Activated CD8-positive, alpha-beta T cell treated with anti-CD3 and anti-CD28 coated beads for 36 hours (primary cell): Measurements from ENCODE around the gene BAHD1. TPM values are rescaled to one million over a fixed set of nuclear protein-coding genes. Genes with fewer than 3 reads are reported as not detected.

ENCODE experiments used
- ATAC-seq: fragments of 200-7000 bp; cut with Tn5 transposase; one replicate; pipeline ENCODE4 v1.10.0; 2021; ENCODE audit warnings: mild to moderate bottlenecking, moderate library complexity
- CTCF ChIA-PET: fragments of 350-600 bp; sonication (Branson Sonifier 250); formaldehyde crosslinking; loops from one replicate; lab custom pipeline; 2021; ENCODE audit warnings: antibody characterized with exemption; lab: Charles Lee
- POLR2A ChIA-PET: fragments of 350-600 bp; sonication (Branson Sonifier 250); formaldehyde crosslinking; loops from one replicate; lab custom pipeline; 2021; ENCODE audit warnings: antibody characterized with exemption; lab: Charles Lee
- DNase-seq: peaks from one replicate; pipeline ENCODE4 v3.0.0-alpha.2; 2020
- H3K27ac Mint-ChIP-seq: one replicate; pipeline ENCODE4 v1.8.0; 2021; ENCODE audit warnings: mild to moderate bottlenecking, mixed read lengths
- H3K27me3 Mint-ChIP-seq: one replicate; pipeline ENCODE4 v1.8.0; 2021; ENCODE audit warnings: mixed read lengths
- H3K36me3 Mint-ChIP-seq: one replicate; pipeline ENCODE4 v1.8.0; 2021; ENCODE audit warnings: low read depth, mixed read lengths
- H3K4me1 Mint-ChIP-seq: one replicate; pipeline ENCODE4 v1.8.0; 2021; ENCODE audit warnings: low read depth, mixed read lengths
- H3K4me3 Mint-ChIP-seq: one replicate; pipeline ENCODE4 v1.8.0; 2021; ENCODE audit warnings: mild to moderate bottlenecking, moderate library complexity, mixed read lengths
- H3K9me3 Mint-ChIP-seq: one replicate; pipeline ENCODE4 v1.8.0; 2021; ENCODE audit warnings: mixed read lengths
- intact Hi-C: fragments of 100-400 bp; cut with micrococcal nuclease; formaldehyde crosslinking; loops from one replicate; pipeline ENCODE4 v1.10.0; 2022
- total RNA-seq, 2 experiments: library from RNA; stranded (reverse); gene quantifications; one replicate each; pipeline ENCODE4 v1.2.3, GENCODE V29; 2021
- TF ChIP-seq, protein P1 (sequence below): fragments of 200-600 bp; IDR thresholded peaks from one replicate; pipeline ENCODE4 v1.8.0; 2022; ENCODE audit warnings: antibody characterized with exemption, mild to moderate bottlenecking

The BAHD1 gene
- total RNA-seq, 2 experiments from 2014 or later = 14.7 to 17.6 TPM

DNA sequence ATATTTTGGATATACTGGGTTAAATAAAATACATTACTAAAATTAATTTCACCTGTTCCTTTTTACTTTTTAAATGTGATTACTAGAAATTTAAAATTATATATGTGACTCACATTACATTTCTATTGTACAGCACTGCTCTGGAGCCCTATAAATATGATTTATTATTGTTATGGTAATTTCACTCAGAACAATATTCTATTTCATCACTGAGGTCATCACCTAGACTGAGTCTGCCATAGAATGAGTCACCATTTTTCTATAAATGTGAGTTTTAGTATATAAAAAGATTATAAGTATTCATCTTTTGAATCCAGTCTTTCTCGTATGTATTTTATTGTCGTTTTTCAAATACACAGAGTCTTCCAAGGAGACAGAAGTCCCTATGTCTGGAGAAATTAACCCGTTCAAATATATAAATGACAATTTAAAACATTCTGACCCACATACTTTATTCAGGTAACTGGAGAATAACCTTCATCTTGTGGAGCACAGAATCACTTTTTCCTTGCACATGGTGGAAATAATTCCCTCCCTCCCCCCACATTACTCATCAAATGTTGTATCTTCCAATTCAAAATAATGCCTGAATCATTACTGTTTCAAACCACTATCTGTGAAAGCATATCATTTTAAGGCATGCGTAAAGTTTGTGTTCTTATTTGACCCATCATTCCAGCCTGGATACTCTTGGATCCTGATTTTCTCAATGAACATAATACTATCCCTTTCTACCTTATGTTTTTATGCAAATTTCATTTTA is 60.0 kb downstream of the BAHD1 start:
- intact Hi-C loops = no loop called here
- ChIA-PET POLR2A (no interaction called here), CTCF (interaction anchor here (0.9 to 1.6 kb wide), 3 partner anchors 19 to 222 kb away, joined by 3 to 4 read pairs (median 3); no protein-coding TSS in a partner anchor)
- DNase-seq (no peak), ATAC-seq (peak; percentile 45)
- no peak overlapping the region for H3K4me3 Mint-ChIP-seq
- H3K4me1 Mint-ChIP-seq = peaks cover 13% of the 10 kb centered on the region
- peaks cover 5% of the 10 kb centered on the region for H3K27me3 Mint-ChIP-seq
- TF ChIP-seq, protein P1, sequence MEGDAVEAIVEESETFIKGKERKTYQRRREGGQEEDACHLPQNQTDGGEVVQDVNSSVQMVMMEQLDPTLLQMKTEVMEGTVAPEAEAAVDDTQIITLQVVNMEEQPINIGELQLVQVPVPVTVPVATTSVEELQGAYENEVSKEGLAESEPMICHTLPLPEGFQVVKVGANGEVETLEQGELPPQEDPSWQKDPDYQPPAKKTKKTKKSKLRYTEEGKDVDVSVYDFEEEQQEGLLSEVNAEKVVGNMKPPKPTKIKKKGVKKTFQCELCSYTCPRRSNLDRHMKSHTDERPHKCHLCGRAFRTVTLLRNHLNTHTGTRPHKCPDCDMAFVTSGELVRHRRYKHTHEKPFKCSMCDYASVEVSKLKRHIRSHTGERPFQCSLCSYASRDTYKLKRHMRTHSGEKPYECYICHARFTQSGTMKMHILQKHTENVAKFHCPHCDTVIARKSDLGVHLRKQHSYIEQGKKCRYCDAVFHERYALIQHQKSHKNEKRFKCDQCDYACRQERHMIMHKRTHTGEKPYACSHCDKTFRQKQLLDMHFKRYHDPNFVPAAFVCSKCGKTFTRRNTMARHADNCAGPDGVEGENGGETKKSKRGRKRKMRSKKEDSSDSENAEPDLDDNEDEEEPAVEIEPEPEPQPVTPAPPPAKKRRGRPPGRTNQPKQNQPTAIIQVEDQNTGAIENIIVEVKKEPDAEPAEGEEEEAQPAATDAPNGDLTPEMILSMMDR = no peak
- no peaks in the 10 kb centered on the region for H3K36me3 Mint-ChIP-seq
- H3K9me3 Mint-ChIP-seq = no peaks in the 10 kb centered on the region
- H3K27ac Mint-ChIP-seq = no peak overlapping the region

DNA sequence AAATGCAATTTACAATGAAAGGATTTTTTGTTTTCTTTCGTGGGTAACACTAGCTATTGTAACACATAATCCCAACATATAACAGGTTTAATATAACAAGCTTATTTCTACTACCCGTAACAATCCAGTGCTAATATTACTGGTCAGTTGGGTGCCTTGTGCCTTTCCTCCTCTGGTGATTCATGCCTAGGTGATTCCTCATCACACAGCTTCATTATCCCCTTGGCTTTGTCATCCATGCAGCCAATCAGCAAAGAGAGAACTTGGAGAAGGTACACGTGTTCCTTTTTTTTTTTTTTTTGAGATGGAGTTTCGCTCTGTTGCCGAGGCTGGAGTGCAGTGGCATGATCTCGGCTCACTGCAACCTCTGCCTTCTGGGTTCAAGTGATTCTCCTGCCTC is 60.7 kb downstream of the BAHD1 start:
- peaks cover 13% of the 10 kb centered on the region for H3K4me1 Mint-ChIP-seq
- no peak overlapping the region for H3K27ac Mint-ChIP-seq
- peaks cover 9% of the 10 kb centered on the region for H3K27me3 Mint-ChIP-seq
- POLR2A ChIA-PET = no interaction called here
- ATAC-seq (no peak), DNase-seq (no peak)
- TF ChIP-seq, protein P1 = no peak
- intact Hi-C loops = no loop called here
- H3K36me3 Mint-ChIP-seq = no peaks in the 10 kb centered on the region
- H3K9me3 Mint-ChIP-seq = no peaks in the 10 kb centered on the region
- no peak overlapping the region for H3K4me3 Mint-ChIP-seq
- CTCF ChIA-PET = interaction anchor here (0.9 to 1.3 kb wide), 3 partner anchors 18 to 222 kb away, joined by 3 read pairs; no protein-coding TSS in a partner anchor

DNA sequence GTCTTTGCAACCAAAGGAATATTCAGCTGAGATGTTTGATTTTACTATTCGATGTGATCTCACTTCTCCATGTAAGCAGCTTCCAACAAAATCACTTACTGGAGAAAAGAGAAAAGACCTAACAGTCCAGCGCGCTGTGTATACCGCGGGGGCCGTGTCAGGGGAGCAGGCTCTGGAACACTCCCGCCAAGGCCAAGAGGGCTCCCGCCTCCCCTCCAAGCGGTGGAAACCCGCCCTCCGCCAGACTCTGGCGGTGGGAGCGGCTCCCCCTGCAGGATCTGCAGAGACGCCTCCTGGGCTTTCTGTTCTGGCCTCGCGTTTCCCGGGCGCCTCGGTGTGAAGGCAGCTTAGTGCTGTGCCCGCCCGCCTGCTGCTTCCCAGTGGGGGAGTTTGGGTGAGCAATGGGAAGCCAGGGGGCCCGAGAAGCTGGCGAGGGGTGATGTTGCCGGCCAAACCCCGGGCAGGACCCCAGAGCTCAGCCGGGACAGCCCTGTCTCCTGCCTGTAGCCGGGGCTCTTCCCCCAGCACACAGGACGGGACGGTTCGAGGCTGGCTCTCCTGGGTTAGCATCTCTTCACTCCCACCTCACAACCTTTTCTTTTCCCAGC is 66.3 kb downstream of the BAHD1 start:
- peaks cover 40% of the 10 kb centered on the region for H3K27me3 Mint-ChIP-seq
- H3K27ac Mint-ChIP-seq = no peak overlapping the region
- CTCF ChIA-PET = interaction anchor here (0.7 to 2.6 kb wide), 18 partner anchors 9 to 169 kb away, joined by 3 to 17 read pairs (median 6); partner anchors contain the start of genes BAHD1, IVD and RPUSD2
- DNase-seq (peak; percentile 71), ATAC-seq (peak; percentile 85)
- peak overlapping the region; percentile 4 for H3K4me3 Mint-ChIP-seq
- H3K36me3 Mint-ChIP-seq = no peaks in the 10 kb centered on the region
- H3K9me3 Mint-ChIP-seq = no peaks in the 10 kb centered on the region
- TF ChIP-seq, protein P1 = peak; percentile 79
- peaks cover 19% of the 10 kb centered on the region for H3K4me1 Mint-ChIP-seq
- POLR2A ChIA-PET = no interaction called here
- intact Hi-C loops = no loop called here

DNA sequence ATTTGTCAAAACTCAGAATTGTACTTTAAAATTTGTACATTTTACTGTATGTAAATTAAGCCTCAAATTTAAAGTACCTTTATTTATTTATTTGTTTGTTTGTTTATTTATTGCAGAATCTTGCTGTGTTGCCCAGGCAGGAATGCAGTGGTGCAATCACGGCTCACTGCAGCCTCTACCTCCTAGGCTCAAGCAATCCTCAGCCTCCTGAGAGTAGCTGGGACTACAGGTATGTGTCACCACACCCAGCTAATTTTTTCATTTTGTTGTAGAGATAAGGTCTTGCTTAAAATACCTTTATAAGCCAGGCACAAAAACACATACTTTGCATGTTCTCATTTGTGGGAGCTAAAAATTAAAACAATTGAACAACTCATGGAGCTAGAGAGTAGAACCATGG is 67.5 kb downstream of the BAHD1 start:
- CTCF ChIA-PET = interaction anchor here (1.0 to 2.6 kb wide), 8 partner anchors 12 to 170 kb away, joined by 3 to 17 read pairs (median 5); partner anchors contain the start of gene BAHD1
- H3K4me1 Mint-ChIP-seq = peaks cover 22% of the 10 kb centered on the region
- H3K36me3 Mint-ChIP-seq = no peaks in the 10 kb centered on the region
- ATAC-seq (no peak), DNase-seq (no peak)
- TF ChIP-seq, protein P1 = no peak
- no peak overlapping the region for H3K4me3 Mint-ChIP-seq
- POLR2A ChIA-PET = interaction anchor here (1.3 kb wide), 1 partner anchor 66 kb away, joined by 4 read pairs; no protein-coding TSS in a partner anchor
- H3K9me3 Mint-ChIP-seq = no peaks in the 10 kb centered on the region
- intact Hi-C loops = no loop called here
- H3K27ac Mint-ChIP-seq = no peak overlapping the region
- H3K27me3 Mint-ChIP-seq = peaks cover 49% of the 10 kb centered on the region

DNA sequence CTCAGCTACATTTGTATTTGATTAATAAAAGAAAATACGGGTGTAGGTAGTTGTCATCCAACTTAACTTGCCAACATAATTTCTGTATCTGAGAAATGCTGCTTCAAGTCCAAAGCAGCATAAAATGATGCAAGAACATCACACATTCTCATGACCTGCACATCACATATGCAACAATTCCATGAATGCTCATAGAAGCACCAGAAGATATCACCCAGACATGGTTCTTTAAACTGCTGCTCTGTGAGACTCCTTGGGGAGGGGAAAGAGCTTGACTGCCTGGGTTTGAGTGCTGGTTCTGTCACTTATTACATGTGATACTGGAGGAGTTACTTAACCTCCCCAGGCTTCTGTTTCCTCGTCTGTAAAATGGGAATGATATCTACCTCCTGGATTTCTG is 69.4 kb downstream of the BAHD1 start:
- intact Hi-C loops = no loop called here
- H3K27me3 Mint-ChIP-seq = peaks cover 57% of the 10 kb centered on the region
- CTCF ChIA-PET = no interaction called here

More for the DNA sequence above, 69.4 kb downstream of the BAHD1 start:
- TF ChIP-seq, protein P1 = no peak
- POLR2A ChIA-PET = no interaction called here
- no peak for ATAC-seq
- no peak overlapping the region for H3K4me3 Mint-ChIP-seq
- peaks cover 22% of the 10 kb centered on the region for H3K4me1 Mint-ChIP-seq
- H3K9me3 Mint-ChIP-seq = no peaks in the 10 kb centered on the region
- no peak for DNase-seq
- H3K36me3 Mint-ChIP-seq = no peaks in the 10 kb centered on the region
- H3K27ac Mint-ChIP-seq = no peak overlapping the region
